ENCODE results near the gene LRRTM4.

DNA sequence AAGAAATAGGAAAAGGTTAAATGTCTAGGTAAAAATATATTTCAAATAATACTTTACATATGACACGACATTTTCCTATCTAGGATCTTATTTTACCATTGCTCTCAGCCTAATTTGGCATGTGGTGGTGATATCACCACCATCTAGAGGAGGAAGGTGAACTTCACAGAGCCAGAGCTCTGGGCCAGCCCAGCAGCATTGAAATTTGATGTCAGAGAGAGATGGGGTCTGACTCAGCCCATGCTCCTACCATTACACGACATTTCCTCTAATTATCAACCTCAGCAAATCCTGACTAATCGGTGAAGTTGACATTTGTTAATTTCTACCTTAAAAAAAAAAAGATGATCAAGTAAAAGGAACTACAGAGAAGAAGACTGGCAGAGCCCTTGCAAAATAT lies 42.3 kb downstream of the LRRTM4 start:
- no peak for TF ChIP-seq RAD21 (conservative IDR thresholded peaks at IDR 0.05 in 1 of 2, IDR thresholded peaks at IDR 0.05 in 1 of 2)
- TF ChIP-seq, protein P1, sequence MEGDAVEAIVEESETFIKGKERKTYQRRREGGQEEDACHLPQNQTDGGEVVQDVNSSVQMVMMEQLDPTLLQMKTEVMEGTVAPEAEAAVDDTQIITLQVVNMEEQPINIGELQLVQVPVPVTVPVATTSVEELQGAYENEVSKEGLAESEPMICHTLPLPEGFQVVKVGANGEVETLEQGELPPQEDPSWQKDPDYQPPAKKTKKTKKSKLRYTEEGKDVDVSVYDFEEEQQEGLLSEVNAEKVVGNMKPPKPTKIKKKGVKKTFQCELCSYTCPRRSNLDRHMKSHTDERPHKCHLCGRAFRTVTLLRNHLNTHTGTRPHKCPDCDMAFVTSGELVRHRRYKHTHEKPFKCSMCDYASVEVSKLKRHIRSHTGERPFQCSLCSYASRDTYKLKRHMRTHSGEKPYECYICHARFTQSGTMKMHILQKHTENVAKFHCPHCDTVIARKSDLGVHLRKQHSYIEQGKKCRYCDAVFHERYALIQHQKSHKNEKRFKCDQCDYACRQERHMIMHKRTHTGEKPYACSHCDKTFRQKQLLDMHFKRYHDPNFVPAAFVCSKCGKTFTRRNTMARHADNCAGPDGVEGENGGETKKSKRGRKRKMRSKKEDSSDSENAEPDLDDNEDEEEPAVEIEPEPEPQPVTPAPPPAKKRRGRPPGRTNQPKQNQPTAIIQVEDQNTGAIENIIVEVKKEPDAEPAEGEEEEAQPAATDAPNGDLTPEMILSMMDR (IDR thresholded peaks at IDR 0.05) = no peak
- TF ChIP-seq EP300 (IDR thresholded peaks at IDR 0.05) = no peak
- TF ChIP-seq ZFP36 (IDR thresholded peaks at IDR 0.05; ENCODE audit: borderline replicate concordance, partially characterized antibody) = no peak
- TF ChIP-seq, protein P2, sequence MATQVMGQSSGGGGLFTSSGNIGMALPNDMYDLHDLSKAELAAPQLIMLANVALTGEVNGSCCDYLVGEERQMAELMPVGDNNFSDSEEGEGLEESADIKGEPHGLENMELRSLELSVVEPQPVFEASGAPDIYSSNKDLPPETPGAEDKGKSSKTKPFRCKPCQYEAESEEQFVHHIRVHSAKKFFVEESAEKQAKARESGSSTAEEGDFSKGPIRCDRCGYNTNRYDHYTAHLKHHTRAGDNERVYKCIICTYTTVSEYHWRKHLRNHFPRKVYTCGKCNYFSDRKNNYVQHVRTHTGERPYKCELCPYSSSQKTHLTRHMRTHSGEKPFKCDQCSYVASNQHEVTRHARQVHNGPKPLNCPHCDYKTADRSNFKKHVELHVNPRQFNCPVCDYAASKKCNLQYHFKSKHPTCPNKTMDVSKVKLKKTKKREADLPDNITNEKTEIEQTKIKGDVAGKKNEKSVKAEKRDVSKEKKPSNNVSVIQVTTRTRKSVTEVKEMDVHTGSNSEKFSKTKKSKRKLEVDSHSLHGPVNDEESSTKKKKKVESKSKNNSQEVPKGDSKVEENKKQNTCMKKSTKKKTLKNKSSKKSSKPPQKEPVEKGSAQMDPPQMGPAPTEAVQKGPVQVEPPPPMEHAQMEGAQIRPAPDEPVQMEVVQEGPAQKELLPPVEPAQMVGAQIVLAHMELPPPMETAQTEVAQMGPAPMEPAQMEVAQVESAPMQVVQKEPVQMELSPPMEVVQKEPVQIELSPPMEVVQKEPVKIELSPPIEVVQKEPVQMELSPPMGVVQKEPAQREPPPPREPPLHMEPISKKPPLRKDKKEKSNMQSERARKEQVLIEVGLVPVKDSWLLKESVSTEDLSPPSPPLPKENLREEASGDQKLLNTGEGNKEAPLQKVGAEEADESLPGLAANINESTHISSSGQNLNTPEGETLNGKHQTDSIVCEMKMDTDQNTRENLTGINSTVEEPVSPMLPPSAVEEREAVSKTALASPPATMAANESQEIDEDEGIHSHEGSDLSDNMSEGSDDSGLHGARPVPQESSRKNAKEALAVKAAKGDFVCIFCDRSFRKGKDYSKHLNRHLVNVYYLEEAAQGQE (IDR thresholded peaks at IDR 0.05) = no peak
- TF ChIP-seq RNF2 (IDR thresholded peaks at IDR 0.05; ENCODE audit: borderline replicate concordance, low read depth) = no peak
